CD4-positive, alpha-beta T cell treated with Interleukin-15 for 1 hour (primary cell): ENCODE data around the gene KCTD8.

Experiments used
- DNase-seq: peaks from one replicate; pipeline ENCODE4 v3.0.0-alpha.2; 2020

KCTD8 gene

DNA sequence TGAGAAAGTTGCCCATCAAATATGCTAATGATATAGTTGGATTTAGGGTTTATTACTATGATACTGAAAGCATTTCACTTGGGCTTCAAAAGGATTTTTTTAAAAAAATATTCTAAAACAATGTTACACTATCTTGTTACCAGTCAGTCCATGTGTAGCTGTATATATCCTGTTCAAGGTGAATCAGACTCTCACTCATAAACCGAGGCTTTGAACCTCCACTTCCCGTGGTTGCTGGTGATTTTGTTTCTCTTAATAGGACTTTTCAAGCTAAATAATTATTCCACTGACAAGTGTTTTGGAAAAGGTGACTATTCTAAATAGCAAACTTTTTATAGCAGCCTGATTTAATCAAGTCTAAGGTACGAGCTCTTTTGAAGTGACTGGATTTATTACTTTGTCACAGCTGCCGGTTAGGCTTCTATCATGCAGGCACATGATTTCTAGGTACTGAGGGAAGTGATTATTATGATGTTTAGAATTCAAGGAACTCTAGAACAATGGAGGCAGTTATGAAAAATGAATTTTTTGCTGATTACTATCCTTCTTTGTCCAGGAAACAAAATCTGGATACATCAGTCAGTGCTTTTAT lies 287.7 kb downstream of the KCTD8 start:
- no peak for DNase-seq

GRCh38 chr4:44159991-44160390 lies 288.6 kb downstream of the KCTD8 start:
- DNase-seq: no peak

DNA sequence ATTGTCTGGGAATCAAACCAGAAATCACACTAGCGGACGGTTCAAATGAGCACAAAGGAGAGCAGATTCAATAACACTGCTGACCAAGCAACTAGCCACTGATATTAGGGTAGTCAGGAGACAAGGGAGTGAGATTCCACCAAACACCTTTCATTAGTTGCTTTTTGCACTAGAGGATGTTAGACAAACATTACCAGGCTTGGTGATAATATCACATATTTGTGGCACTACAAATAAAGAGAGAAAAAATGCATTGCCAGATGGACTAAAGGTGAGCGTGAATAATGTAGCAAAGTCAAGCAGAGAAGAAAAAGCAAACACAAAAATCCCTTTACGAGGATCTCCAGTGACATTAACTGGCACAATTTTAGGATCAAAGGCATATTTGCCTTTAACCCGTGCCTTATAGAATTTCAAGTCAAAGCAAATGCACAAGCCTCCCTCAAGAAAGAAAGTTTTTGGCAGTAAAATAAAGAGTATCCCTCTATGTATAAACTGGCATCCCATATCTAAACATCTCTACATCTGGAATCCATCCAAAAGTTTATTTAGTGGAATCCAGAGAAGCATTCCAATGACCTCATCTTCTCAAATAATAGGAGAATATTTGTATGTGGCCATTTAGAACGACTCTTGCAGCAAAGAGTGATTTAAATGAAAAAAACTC lies 290.9 kb downstream of the KCTD8 start:
- no peak for DNase-seq

- no peak for DNase-seq
Observed at GRCh38 chr4:44150091-44150576, 298.5 kb downstream of the KCTD8 start.

GRCh38 chr4:44149282-44149681 lies 299.3 kb downstream of the KCTD8 start:
- no peak for DNase-seq

- DNase-seq: no peak
Observed at GRCh38 chr4:44147571-44148075, 301.0 kb downstream of the KCTD8 start.

DNA sequence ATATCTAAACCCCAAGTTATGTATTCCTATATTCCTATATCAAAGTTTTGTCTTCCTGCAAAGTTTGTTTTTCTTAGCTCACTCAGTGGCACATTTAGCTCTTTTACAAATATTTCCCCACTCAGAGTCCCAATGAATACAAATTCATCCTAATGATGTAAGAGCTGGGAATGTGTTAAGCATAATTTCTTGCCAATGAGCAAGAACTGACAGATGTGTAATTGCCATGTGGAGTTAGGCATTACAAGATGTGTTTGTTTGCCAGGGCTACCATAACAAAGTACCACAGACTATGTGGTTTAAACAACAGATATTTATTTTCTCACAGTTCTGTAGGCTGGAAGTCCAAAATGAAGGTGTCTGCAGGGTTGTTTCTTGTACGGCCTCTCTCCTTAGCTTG lies 302.1 kb downstream of the KCTD8 start:
- DNase-seq: no peak

DNA sequence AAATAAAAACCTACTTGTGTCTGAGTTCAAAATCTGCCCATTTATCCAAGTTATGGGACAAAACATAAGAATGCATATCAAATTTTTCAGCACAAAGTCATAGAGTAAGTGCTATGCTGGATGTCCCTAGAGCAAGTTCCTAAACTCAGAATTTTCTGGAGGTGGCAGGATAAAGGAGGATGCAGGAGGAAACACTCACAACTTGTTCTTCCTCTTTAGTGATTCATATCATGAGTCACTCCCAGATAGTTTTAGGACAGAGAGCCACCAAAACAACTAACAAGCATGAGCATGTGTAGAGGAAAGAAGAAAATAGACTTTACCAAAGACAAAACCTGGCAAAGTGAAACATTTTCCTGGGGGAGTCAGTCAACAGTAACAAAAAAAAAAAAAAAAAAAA lies 302.7 kb downstream of the KCTD8 start:
- no peak for DNase-seq

DNA sequence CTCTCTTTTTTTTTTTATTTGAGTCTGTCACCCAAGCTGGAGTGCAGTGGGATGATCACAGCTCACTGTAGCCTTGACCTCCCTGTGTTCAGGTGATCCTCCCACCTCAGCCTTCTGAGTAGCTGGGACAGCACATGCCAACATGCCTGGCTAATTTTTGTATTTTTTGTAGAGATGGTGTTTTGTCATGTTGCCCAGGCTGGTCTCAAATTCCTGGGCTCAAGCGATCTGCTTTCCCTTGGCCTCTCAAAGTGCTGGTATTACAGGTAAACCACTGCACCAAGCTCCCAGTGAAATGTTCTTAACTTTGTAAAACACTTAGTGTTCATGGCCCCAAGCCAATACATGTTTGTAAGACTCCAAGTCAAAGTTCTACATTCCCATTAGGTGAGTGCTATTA lies 316.1 kb downstream of the KCTD8 start:
- no peak for DNase-seq
